GM18499 (cell line): ENCODE measurements around the gene SCGB1C1.
A peak's percentile ranks its signal among the peaks of the same experiment; 100 is the strongest.

ENCODE experiments used
- ATAC-seq: cut with Tn5 transposase; IDR thresholded peaks from one replicate; pipeline ENCODE4 v1.9.1; 2021; ENCODE audit warnings: moderate number of reproducible peaks; ENCODE audit not compliant: insufficient read depth, unreplicated experiment

SCGB1C1 gene

GRCh38 chr11:204587-205109 is 11.8 kb downstream of the SCGB1C1 start:
- no peak for ATAC-seq

GRCh38 chr11:205221-206001 is 12.5 kb downstream of the SCGB1C1 start:
- ATAC-seq, result no peak

- ATAC-seq, result no peak
Measured at GRCh38 chr11:206002-206384, 13.1 kb downstream of the SCGB1C1 start.

GRCh38 chr11:206526-207207 is 13.8 kb downstream of the SCGB1C1 start:
- ATAC-seq, result no peak

- ATAC-seq, result peak; percentile 78
Measured at GRCh38 chr11:207208-207862, 14.5 kb downstream of the SCGB1C1 start, which contains the start of the genes BET1L and RIC8A. BET1L (minus strand) TSS chr11:207399; CDS start chr11:207321, 78 bp downstream. RIC8A (plus strand) TSS chr11:207708; CDS start chr11:208855, 1,147 bp downstream.

- ATAC-seq, result no peak
Measured at GRCh38 chr11:207863-208180, 14.9 kb downstream of the SCGB1C1 start.

GRCh38 chr11:208181-208916 is 15.5 kb downstream of the SCGB1C1 start:
- ATAC-seq, result no peak

- no peak for ATAC-seq
Measured at GRCh38 chr11:208917-209260, 16.0 kb downstream of the SCGB1C1 start.

- no peak for ATAC-seq
Measured at GRCh38 chr11:209275-210121, 16.6 kb downstream of the SCGB1C1 start.

- no peak for ATAC-seq
Measured at GRCh38 chr11:210122-210802, 17.4 kb downstream of the SCGB1C1 start.

- no peak for ATAC-seq
Measured at GRCh38 chr11:210803-211180, 17.9 kb downstream of the SCGB1C1 start.

GRCh38 chr11:211295-211694 is 18.4 kb downstream of the SCGB1C1 start:
- ATAC-seq, result no peak

GRCh38 chr11:211741-212140 is 18.9 kb downstream of the SCGB1C1 start:
- ATAC-seq, result no peak

GRCh38 chr11:212150-213100 is 19.5 kb downstream of the SCGB1C1 start:
- ATAC-seq, result no peak

GRCh38 chr11:213111-213510 is 20.2 kb downstream of the SCGB1C1 start:
- ATAC-seq, result no peak

GRCh38 chr11:214083-214482 is 21.2 kb downstream of the SCGB1C1 start:
- no peak for ATAC-seq

- no peak for ATAC-seq
Measured at GRCh38 chr11:215581-216037, 22.7 kb downstream of the SCGB1C1 start.
